Neutrophil (primary cell): ENCODE measurements around the gene ACBD3.

Experiments
- H3K27ac ChIP-seq: fragments of 200-600 bp; sonication (generic); 2 replicates; pipeline ENCODE4 v1.5.1; 2016; ENCODE audit warnings: mild to moderate bottlenecking, moderate library complexity
- H3K27me3 ChIP-seq: fragments of 200-600 bp; sonication (generic); 2 replicates; pipeline ENCODE4 v1.6.0; 2016; ENCODE audit warnings: mild to moderate bottlenecking
- H3K36me3 ChIP-seq: fragments of 200-600 bp; sonication (generic); 2 replicates; pipeline ENCODE4 v1.5.1; 2017
- H3K4me1 ChIP-seq, 2 experiments: fragments of 200-600 bp in 1 of 2; sonication (generic) in 1 of 2; 1 replicate in 1 of 2; 2 replicates in 1 of 2; pipeline versions ENCODE4 v1.5.1 to v1.6.1; 2013 to 2016; ENCODE audit warnings: low read depth in 1 of 2, low read length in 1 of 2, mild to moderate bottlenecking in 1 of 2, moderate library complexity in 1 of 2; ENCODE audit not compliant: control insufficient read depth in 1 of 2, insufficient read depth in 1 of 2
- H3K4me3 ChIP-seq, 2 experiments: fragments of 200-600 bp in 1 of 2; sonication (generic) in 1 of 2; 1 replicate in 1 of 2; 2 replicates in 1 of 2; pipeline ENCODE4 v1.5.1; 2013 to 2016; ENCODE audit warnings: low read depth in 1 of 2, low read length in 1 of 2, mild to moderate bottlenecking in 1 of 2, moderate library complexity in 1 of 2
- H3K9me3 ChIP-seq: fragments of 200-600 bp; sonication (generic); 2 replicates; pipeline ENCODE4 v1.5.1; 2016
- TF ChIP-seq, protein P1 (sequence below): fragments of 200-600 bp; sonication (generic); IDR thresholded peaks from 2 replicates; pipeline ENCODE4 v1.5.1; 2016; ENCODE audit warnings: antibody characterized with exemption

ACBD3 gene

DNA sequence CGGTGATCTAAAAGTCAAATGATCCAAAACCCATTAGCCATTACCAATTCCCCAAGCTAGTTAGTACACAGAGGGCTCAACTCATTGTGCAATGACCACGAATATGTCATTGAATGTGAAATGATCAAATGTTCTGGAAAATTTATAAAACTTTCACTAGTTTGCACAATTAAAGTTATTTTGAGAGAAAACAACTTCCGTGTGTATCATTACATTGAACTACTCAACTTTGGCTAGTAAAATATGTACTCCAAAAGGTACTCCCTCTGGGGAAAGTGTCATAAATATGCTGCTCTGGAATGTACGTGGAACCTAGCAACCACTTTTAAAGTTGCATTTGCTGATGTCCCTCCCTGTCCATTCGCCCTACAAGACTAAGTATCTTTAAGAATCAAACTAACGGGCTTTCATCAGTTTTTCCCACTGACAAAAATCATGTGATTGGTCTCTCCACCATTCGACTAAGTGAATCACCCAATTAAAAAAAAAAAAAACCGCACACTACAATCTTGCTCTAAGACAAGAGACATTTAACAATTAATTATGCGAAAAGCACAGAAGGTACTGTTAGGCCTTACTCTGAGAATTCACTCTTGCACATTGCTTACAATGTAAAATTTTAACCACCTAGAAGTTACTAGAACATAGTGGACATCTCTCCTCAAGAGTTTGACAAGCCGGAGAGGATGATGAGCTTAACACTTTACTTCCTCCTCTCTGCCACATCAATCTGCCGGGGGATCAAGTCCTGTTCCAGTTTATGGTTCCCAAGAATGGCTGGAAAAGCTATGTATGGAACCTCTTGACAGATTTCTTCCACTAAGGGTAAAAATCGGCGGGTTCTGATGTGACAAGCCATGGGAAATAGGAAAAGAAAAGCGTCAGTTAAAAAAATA is 1.2 kb downstream of the ACBD3 start:
- H3K27ac ChIP-seq, result peak overlapping the region; percentile 91
- H3K36me3 ChIP-seq, result no peaks in the 10 kb centered on the region
- peak overlapping the region; percentile 71 to 78 for H3K4me3 ChIP-seq
- peaks cover 43 to 45% of the 10 kb centered on the region in 2 experiments for H3K4me1 ChIP-seq
- H3K27me3 ChIP-seq, result no peaks in the 10 kb centered on the region
- H3K9me3 ChIP-seq, result no peaks in the 10 kb centered on the region
- TF ChIP-seq, protein P1, sequence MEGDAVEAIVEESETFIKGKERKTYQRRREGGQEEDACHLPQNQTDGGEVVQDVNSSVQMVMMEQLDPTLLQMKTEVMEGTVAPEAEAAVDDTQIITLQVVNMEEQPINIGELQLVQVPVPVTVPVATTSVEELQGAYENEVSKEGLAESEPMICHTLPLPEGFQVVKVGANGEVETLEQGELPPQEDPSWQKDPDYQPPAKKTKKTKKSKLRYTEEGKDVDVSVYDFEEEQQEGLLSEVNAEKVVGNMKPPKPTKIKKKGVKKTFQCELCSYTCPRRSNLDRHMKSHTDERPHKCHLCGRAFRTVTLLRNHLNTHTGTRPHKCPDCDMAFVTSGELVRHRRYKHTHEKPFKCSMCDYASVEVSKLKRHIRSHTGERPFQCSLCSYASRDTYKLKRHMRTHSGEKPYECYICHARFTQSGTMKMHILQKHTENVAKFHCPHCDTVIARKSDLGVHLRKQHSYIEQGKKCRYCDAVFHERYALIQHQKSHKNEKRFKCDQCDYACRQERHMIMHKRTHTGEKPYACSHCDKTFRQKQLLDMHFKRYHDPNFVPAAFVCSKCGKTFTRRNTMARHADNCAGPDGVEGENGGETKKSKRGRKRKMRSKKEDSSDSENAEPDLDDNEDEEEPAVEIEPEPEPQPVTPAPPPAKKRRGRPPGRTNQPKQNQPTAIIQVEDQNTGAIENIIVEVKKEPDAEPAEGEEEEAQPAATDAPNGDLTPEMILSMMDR, result no peak

DNA sequence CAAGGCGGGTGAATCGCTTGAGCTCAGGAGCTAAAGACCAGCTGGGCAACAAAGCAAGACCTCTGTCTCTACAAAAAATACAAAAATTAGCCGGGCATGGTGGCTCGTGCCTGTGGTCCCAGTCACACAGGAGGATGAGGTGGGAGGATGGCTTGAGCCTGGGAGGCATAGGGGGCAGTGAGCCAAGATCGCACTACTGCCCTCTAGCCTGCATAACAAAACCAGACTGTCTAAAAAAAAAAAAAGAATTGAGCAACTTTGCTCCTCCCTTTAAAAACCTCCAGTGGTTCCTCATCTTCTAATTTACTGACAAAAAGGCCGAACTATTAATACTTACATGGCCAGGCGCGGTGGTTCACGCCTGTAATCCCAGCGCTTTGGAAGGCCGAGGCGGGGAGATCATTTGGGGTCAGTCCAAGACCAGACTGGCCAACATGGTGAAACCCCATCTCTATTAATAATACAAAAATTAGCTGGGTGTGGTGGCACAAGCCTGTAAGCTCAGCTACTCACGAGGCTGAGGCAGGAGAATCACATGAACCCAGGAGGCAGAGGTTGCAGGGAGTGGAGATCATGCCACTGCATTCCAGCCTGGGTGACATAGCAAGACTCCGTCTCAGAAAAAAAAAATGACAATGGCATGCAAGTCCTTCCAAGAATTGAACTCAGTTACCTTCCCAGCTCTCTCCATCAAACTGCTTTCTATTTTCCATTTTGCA is 4.4 kb downstream of the ACBD3 start:
- H3K27ac ChIP-seq, result peak overlapping the region; percentile 67
- H3K4me1 ChIP-seq, result peaks cover 43% of the 10 kb centered on the region in 2 experiments
- no peaks in the 10 kb centered on the region for H3K27me3 ChIP-seq
- no peak overlapping the region for H3K4me3 ChIP-seq
- no peaks in the 10 kb centered on the region for H3K36me3 ChIP-seq
- TF ChIP-seq, protein P1, result no peak
- no peaks in the 10 kb centered on the region for H3K9me3 ChIP-seq

DNA sequence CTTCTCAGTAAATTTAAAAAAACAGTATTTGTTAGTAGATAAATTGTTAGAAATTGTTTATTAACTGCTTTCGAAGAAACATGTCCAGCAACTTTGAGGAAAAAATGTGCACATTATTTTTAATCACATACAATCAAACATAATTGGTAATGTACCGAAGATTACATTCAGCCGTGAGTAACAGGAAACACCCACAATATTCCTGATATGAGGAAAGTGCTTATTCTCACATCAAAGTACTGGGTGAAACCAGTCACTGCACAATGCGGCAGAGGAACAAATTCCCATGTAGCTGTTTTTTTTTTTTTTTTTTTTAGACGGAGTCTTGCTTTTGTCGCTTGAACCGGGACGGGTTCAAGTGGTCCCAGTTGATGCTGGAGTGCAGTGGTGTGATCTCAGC is 9.7 kb downstream of the ACBD3 start:
- H3K36me3 ChIP-seq, result peaks cover 6% of the 10 kb centered on the region
- no peak overlapping the region for H3K4me3 ChIP-seq
- no peaks in the 10 kb centered on the region for H3K27me3 ChIP-seq
- H3K4me1 ChIP-seq, result peaks cover 2 to 3% of the 10 kb centered on the region in 2 experiments
- no peaks in the 10 kb centered on the region for H3K9me3 ChIP-seq
- no peak overlapping the region for H3K27ac ChIP-seq
- TF ChIP-seq, protein P1, result no peak

DNA sequence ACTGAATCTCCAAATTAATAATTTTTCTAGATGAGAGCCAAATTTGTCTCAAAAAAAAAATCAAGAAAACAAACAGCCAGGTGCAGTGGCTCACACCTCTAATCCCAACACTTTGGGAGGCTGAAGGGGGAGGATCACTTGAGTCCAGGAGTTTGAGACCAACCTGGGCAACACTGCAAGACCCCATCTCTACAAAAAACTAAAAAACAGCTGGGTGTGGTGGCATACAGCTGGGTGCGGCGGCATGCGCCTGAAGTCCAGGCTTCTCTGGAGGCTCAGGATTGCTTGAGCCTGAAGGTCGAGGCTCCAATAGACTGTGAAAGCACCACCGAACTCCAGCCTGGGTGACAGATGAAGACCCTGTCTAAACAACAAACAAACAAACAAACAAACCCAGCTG is 14.0 kb downstream of the ACBD3 start:
- H3K36me3 ChIP-seq, result peaks cover 6% of the 10 kb centered on the region
- H3K4me1 ChIP-seq, result no peaks in the 10 kb centered on the region
- H3K27ac ChIP-seq, result no peak overlapping the region
- H3K27me3 ChIP-seq, result no peaks in the 10 kb centered on the region
- no peaks in the 10 kb centered on the region for H3K9me3 ChIP-seq
- no peak overlapping the region for H3K4me3 ChIP-seq
- TF ChIP-seq, protein P1, result no peak

DNA sequence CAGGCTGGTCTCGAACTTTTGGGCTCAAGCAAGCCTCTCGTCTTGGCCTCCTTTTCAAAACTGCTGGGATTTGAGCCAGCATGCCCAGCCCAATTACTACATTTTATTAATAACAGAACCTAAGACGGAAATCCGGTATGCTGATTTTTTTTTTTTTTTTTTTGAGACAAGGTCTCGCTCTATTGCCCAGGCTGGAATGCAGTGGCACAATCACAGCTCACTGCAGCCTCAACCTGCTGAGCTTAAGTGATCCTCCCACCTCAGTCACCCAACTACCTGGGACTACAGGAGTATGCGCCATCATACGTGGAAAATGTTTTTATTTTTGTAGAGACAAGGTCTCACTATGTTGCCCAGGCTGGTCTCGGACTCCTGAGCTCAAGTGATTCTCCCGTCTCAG is 20.2 kb downstream of the ACBD3 start:
- H3K36me3 ChIP-seq, result peaks cover 26% of the 10 kb centered on the region

More for the DNA sequence above, 20.2 kb downstream of the ACBD3 start:
- no peaks in the 10 kb centered on the region for H3K9me3 ChIP-seq
- peaks cover 14 to 17% of the 10 kb centered on the region in 2 experiments for H3K4me1 ChIP-seq
- no peak overlapping the region for H3K4me3 ChIP-seq
- TF ChIP-seq, protein P1, result no peak
- no peak overlapping the region for H3K27ac ChIP-seq
- no peaks in the 10 kb centered on the region for H3K27me3 ChIP-seq
